A549 treated with DMSO at 1 μM for 4 hours (cell line): Measurements from ENCODE around the gene AGO3. TPM values are rescaled to one million over a fixed set of nuclear protein-coding genes. Genes with fewer than 3 reads are reported as not detected.

ENCODE experiments used
- total RNA-seq: library from RNA; stranded (reverse); fragments of 200-300 nt; extraction: Qiagen RNA extraction; gene quantifications from 5 replicates; pipeline ENCODE4 v1.2.3, GENCODE V29; 2022; ENCODE audit warnings: low read depth

Gene AGO3
- 5.2 to 9.3 TPM (median 8.8 TPM) in 5 replicates for total RNA-seq

GRCh38 chr1:35930593-35931445 lies at the start of gene AGO3:
Gene AGO3 (plus strand): TSS chr1:35931105. CDS start chr1:35931427, 322 bp downstream.

DNA sequence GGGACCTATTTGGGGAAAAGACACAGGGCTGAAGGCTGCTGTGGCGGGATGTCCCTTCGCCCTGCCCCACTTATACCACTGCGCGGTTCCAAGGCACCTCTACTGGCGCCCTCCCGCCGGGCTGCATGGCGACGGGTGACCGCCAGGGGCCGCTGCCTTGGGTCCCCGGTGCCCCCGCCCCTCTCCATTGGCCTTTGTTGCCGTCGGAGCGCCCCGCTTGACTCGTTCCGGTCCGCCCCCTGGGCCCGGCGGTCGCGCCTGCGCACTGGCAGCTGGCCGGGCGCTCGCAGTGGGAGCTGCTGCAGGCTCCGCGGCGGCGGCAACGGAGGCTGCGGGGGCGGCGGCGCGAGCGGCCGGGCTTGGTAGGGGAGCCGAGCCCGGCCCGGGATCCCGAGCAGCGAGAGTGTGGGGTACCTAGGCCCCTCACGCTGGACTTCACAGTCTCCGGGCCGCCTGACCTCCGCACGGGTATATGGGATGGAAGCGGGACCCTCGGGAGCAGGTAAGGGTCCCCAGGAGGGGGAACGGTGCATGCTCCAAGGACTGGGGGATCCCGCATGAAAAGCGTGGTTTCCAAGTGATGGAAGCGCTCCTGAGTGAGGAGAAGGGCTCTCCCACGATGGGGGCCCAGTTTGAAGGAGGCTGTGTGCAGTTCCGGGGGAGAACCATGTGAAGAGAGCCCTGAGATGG lies 47.8 kb upstream of the AGO3 start, which contains the start of gene AGO1:
Gene AGO1 (plus strand): TSS at position 265 of the 690 bp plus-strand sequence. CDS start 213 bp downstream, at position 478.

GRCh38 chr1:36083635-36084496 lies 153.0 kb downstream of the AGO3 start, which contains the start of gene TEKT2:
Gene TEKT2 (plus strand): TSS chr1:36084094. CDS start chr1:36084922, 828 bp downstream.

GRCh38 chr1:36088577-36089392 lies 157.9 kb downstream of the AGO3 start, which contains the start of gene ADPRS:
Gene ADPRS (plus strand): TSS chr1:36088892. CDS start chr1:36088905, 13 bp downstream.

Other genes with a start within 250 kb of the AGO3 start
- gene C1orf216, start 212.2 kb upstream of the AGO3 start, total RNA-seq = 12.4 to 15.2 TPM (median 13.3 TPM) in 5 replicates
- gene CLSPN, start 161.1 kb upstream of the AGO3 start, total RNA-seq = 10.0 to 13.4 TPM (median 12.9 TPM) in 5 replicates
- gene AGO4, start 123.1 kb upstream of the AGO3 start, total RNA-seq = 2.3 to 6.1 TPM (median 4.9 TPM) in 5 replicates
- 3.9 to 6.3 TPM (median 5.0 TPM) in 5 replicates for gene AGO1, start 47.9 kb upstream of the AGO3 start, total RNA-seq
- gene TEKT2, start 153.0 kb downstream of the AGO3 start, total RNA-seq = not detected in 5 replicates
- gene ADPRS, start 157.8 kb downstream of the AGO3 start, total RNA-seq = 23.3 to 29.3 TPM (median 25.8 TPM) in 5 replicates
- gene COL8A2, start 194.1 kb downstream of the AGO3 start, total RNA-seq = 0.06 to 0.17 TPM (median 0.09 TPM) in 5 replicates
- 73.3 to 85.3 TPM (median 76.2 TPM) in 5 replicates for gene TRAPPC3, start 218.4 kb downstream of the AGO3 start, total RNA-seq
- 113 to 131 TPM (median 117 TPM) in 5 replicates for gene MAP7D1, start 225.1 kb downstream of the AGO3 start, total RNA-seq